IgD-negative memory B cell (primary cell): ENCODE data around the gene NFKBIE. TPM values are rescaled to one million over a fixed set of nuclear protein-coding genes. Genes with fewer than 3 reads are reported as not detected.
"Not testable (repeated sequence)": the region's sequence is repeated elsewhere in the genome, so short reads cannot be mapped to it uniquely, and the experiment has no call there.

ENCODE experiments used
- H3K27ac Mint-ChIP-seq, 3 donors: one replicate each; pipeline ENCODE4 v1.8.0; 2020 to 2022; ENCODE audit warnings: mild to moderate bottlenecking in 3 of 3, mixed read lengths in 3 of 3, moderate library complexity in 1 of 3
- H3K27me3 Mint-ChIP-seq: one replicate; pipeline ENCODE4 v1.8.0; 2021; ENCODE audit warnings: mixed read lengths
- H3K36me3 Mint-ChIP-seq: one replicate; pipeline ENCODE4 v1.8.0; 2020; ENCODE audit warnings: mild to moderate bottlenecking, mixed read lengths
- H3K4me1 Mint-ChIP-seq, 3 donors: one replicate each; pipeline ENCODE4 v1.8.0; 2020 to 2022; ENCODE audit warnings: mixed read lengths in 3 of 3, mild to moderate bottlenecking in 1 of 3
- H3K4me3 Mint-ChIP-seq, 4 donors: one replicate each; pipeline ENCODE4 v1.8.0; 2020 to 2022; ENCODE audit warnings: mild to moderate bottlenecking in 4 of 4, mixed read lengths in 4 of 4, moderate library complexity in 3 of 4
- H3K9me3 Mint-ChIP-seq, 3 donors: one replicate each; pipeline ENCODE4 v1.8.0; 2020 to 2021; ENCODE audit warnings: mixed read lengths in 3 of 3, mild to moderate bottlenecking in 1 of 3
- polyA plus RNA-seq: library from polyadenylated mRNA; unstranded; fragments of 300-500 nt; fragmentation: Illumina TruSeq; gene quantifications from one replicate; pipeline ENCODE4 v1.2.3, GENCODE V29; 2021

NFKBIE gene
- polyA plus RNA-seq, result 23.5 TPM

- peaks cover 13% of the 10 kb centered on the region for H3K27me3 Mint-ChIP-seq
- H3K36me3 Mint-ChIP-seq, result peaks cover 5% of the 10 kb centered on the region
- H3K4me1 Mint-ChIP-seq, result peaks cover 40 to 46% (median 44%) of the 10 kb centered on the region in 3 donors
- no peaks in the 10 kb centered on the region for H3K9me3 Mint-ChIP-seq
- peak within 1 kb of the TSS; percentile 97 to 100 (median 100) for H3K4me3 Mint-ChIP-seq
- peak within 1 kb of the TSS; percentile 99 to 100 (median 99) for H3K27ac Mint-ChIP-seq
Measured at GRCh38 chr6:44265007-44265721, at the start of gene NFKBIE. NFKBIE (minus strand) TSS chr6:44265551; CDS start chr6:44265346, 205 bp downstream.

GRCh38 chr6:44314657-44315056, 49.3 kb upstream of the NFKBIE start:
- H3K36me3 Mint-ChIP-seq, H3K27me3 Mint-ChIP-seq, H3K27ac Mint-ChIP-seq, H3K9me3 Mint-ChIP-seq: not testable (repeated sequence)
- H3K4me3 Mint-ChIP-seq, result peak overlapping the region in 2 of 4 donors; percentile 36 to 100
- H3K4me1 Mint-ChIP-seq, result peaks cover 6 to 15% (median 9%) of the 10 kb centered on the region in 3 donors

- peaks cover 3% of the 10 kb centered on the region for H3K36me3 Mint-ChIP-seq
- no peaks in the 10 kb centered on the region for H3K9me3 Mint-ChIP-seq
- peaks cover 6 to 15% (median 9%) of the 10 kb centered on the region in 3 donors for H3K4me1 Mint-ChIP-seq
- H3K27me3 Mint-ChIP-seq, result peaks cover 4% of the 10 kb centered on the region
- peak within 1 kb of the TSS; percentile 85 to 96 (median 93) for H3K27ac Mint-ChIP-seq
- peak within 1 kb of the TSS; percentile 96 to 100 (median 97) for H3K4me3 Mint-ChIP-seq
Measured at GRCh38 chr6:44312901-44313788, 47.8 kb upstream of the NFKBIE start, which contains the start of gene AARS2. AARS2 (minus strand) TSS chr6:44313347; CDS start chr6:44313323, 24 bp downstream.

GRCh38 chr6:44311767-44312166, 46.4 kb upstream of the NFKBIE start:
- Mint-ChIP-seq H3K36me3 (peaks cover 3% of the 10 kb centered on the region), H3K4me1 (peaks cover 6 to 15% (median 9%) of the 10 kb centered on the region in 3 donors), H3K27ac (peak overlapping the region in 1 of 3 donors; percentile 16), H3K9me3 (no peaks in the 10 kb centered on the region), H3K27me3 (no peaks in the 10 kb centered on the region), H3K4me3 (peak overlapping the region; percentile 96 to 100 (median 97))

- peaks cover 6 to 15% (median 9%) of the 10 kb centered on the region in 3 donors for H3K4me1 Mint-ChIP-seq
- peaks cover 3% of the 10 kb centered on the region for H3K36me3 Mint-ChIP-seq
Measured at GRCh38 chr6:44311304-44311703, 46.0 kb upstream of the NFKBIE start.

GRCh38 chr6:44310241-44310640, 44.9 kb upstream of the NFKBIE start:
- H3K9me3 Mint-ChIP-seq, result no peaks in the 10 kb centered on the region
- H3K4me3 Mint-ChIP-seq, result peak overlapping the region in 1 of 4 donors; percentile 100
- peak overlapping the region in 1 of 3 donors; percentile 21 for H3K27ac Mint-ChIP-seq
- H3K36me3 Mint-ChIP-seq, result peaks cover 3% of the 10 kb centered on the region
- H3K4me1 Mint-ChIP-seq, result peaks cover 6 to 15% (median 9%) of the 10 kb centered on the region in 3 donors
- H3K27me3 Mint-ChIP-seq, result no peaks in the 10 kb centered on the region

More at GRCh38 chr6:44311304-44311703, 46.0 kb upstream of the NFKBIE start:
- no peaks in the 10 kb centered on the region for H3K9me3 Mint-ChIP-seq
- H3K27me3 Mint-ChIP-seq, result no peaks in the 10 kb centered on the region
- H3K4me3 Mint-ChIP-seq, result peak overlapping the region in 2 of 4 donors; percentile 96 to 100
- H3K27ac Mint-ChIP-seq, result no peak overlapping the region

GRCh38 chr6:44309631-44310030, 44.3 kb upstream of the NFKBIE start:
- peaks cover 5% of the 10 kb centered on the region for H3K36me3 Mint-ChIP-seq
- no peaks in the 10 kb centered on the region for H3K9me3 Mint-ChIP-seq
- H3K27ac Mint-ChIP-seq, result peak overlapping the region in 1 of 3 donors; percentile 21
- H3K4me3 Mint-ChIP-seq, result peak overlapping the region in 1 of 4 donors; percentile 100
- H3K27me3 Mint-ChIP-seq, result no peaks in the 10 kb centered on the region
- H3K4me1 Mint-ChIP-seq, result peaks cover 6 to 15% (median 9%) of the 10 kb centered on the region in 3 donors

GRCh38 chr6:44309092-44309491, 43.7 kb upstream of the NFKBIE start:
- no peaks in the 10 kb centered on the region for H3K27me3 Mint-ChIP-seq
- peaks cover 6 to 15% (median 9%) of the 10 kb centered on the region in 3 donors for H3K4me1 Mint-ChIP-seq
- H3K27ac Mint-ChIP-seq, result no peak overlapping the region
- peaks cover 5% of the 10 kb centered on the region for H3K36me3 Mint-ChIP-seq
- H3K4me3 Mint-ChIP-seq, result no peak overlapping the region
- H3K9me3 Mint-ChIP-seq, result no peaks in the 10 kb centered on the region

- Mint-ChIP-seq H3K36me3 (peaks cover 7% of the 10 kb centered on the region), H3K9me3 (no peaks in the 10 kb centered on the region), H3K4me3 (no peak overlapping the region), H3K27ac (no peak overlapping the region), H3K4me1 (peaks cover 4 to 6% (median 5%) of the 10 kb centered on the region in 3 donors), H3K27me3 (no peaks in the 10 kb centered on the region)
Measured at GRCh38 chr6:44307217-44307616, 41.9 kb upstream of the NFKBIE start.

GRCh38 chr6:44306710-44307109, 41.4 kb upstream of the NFKBIE start:
- Mint-ChIP-seq H3K4me1 (peaks cover under 1 to 3% (median under 1%) of the 10 kb centered on the region in 3 donors), H3K27me3 (no peaks in the 10 kb centered on the region), H3K27ac (no peak overlapping the region), H3K36me3 (peaks cover 7% of the 10 kb centered on the region), H3K9me3 (no peaks in the 10 kb centered on the region), H3K4me3 (no peak overlapping the region)

GRCh38 chr6:44305200-44305725, 39.9 kb upstream of the NFKBIE start:
- Mint-ChIP-seq H3K27me3 (no peaks in the 10 kb centered on the region), H3K27ac (no peak overlapping the region), H3K36me3 (peaks cover 8% of the 10 kb centered on the region), H3K4me3 (no peak overlapping the region), H3K9me3 (no peaks in the 10 kb centered on the region), H3K4me1 (no peaks in the 10 kb centered on the region)

GRCh38 chr6:44304282-44305199, 39.2 kb upstream of the NFKBIE start:
- Mint-ChIP-seq H3K27ac (no peak overlapping the region), H3K36me3 (peaks cover 9% of the 10 kb centered on the region), H3K4me3 (no peak overlapping the region), H3K27me3 (no peaks in the 10 kb centered on the region), H3K4me1 (no peaks in the 10 kb centered on the region), H3K9me3 (no peaks in the 10 kb centered on the region)

- peaks cover 9% of the 10 kb centered on the region for H3K36me3 Mint-ChIP-seq
- H3K27ac Mint-ChIP-seq, result no peak overlapping the region
- no peaks in the 10 kb centered on the region for H3K9me3 Mint-ChIP-seq
- no peaks in the 10 kb centered on the region for H3K4me1 Mint-ChIP-seq
- no peaks in the 10 kb centered on the region for H3K27me3 Mint-ChIP-seq
- no peak overlapping the region for H3K4me3 Mint-ChIP-seq
Measured at GRCh38 chr6:44303842-44304241, 38.5 kb upstream of the NFKBIE start.

- Mint-ChIP-seq H3K9me3 (no peaks in the 10 kb centered on the region), H3K36me3 (peaks cover 9% of the 10 kb centered on the region), H3K4me3 (no peak overlapping the region), H3K27me3 (peaks cover 3% of the 10 kb centered on the region), H3K4me1 (peaks cover 0 to under 1% (median 0%) of the 10 kb centered on the region in 3 donors), H3K27ac (no peak overlapping the region)
Measured at GRCh38 chr6:44302856-44303255, 37.5 kb upstream of the NFKBIE start.
